ENCODE results near the gene MTMR3.

MTMR3 gene

DNA sequence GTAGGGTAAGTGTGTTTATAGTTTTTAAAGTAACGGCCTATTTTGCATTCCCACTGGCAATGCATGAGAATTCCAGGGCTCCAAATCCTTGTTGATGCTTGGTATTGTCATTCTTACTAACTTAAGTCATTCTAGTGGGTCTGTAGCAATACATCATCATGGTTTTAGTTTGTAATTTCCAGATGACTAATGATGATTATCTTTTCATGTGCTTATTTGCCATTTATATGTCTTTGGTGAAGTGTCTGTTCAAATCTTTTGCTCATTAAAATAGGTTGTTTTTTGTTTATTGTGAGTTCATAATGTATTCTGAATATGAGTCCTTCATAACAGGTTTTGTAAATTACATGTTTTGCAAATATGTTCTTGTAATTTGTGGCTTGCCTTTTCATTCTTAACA lies 31.2 kb downstream of the MTMR3 start:
- POLR2A ChIA-PET: no interaction called here
- no peak overlapping the region for H3K4me3 ChIP-seq (ENCODE audit: low read depth, low read length)
- CTCF ChIA-PET: interaction anchor here (1.0 kb wide), 1 partner anchor 92 kb away, joined by 3 read pairs; no protein-coding TSS in a partner anchor
- DNase-seq (ENCODE audit: low read depth, low spot score): peak; percentile 65
- TF ChIP-seq, protein P1, sequence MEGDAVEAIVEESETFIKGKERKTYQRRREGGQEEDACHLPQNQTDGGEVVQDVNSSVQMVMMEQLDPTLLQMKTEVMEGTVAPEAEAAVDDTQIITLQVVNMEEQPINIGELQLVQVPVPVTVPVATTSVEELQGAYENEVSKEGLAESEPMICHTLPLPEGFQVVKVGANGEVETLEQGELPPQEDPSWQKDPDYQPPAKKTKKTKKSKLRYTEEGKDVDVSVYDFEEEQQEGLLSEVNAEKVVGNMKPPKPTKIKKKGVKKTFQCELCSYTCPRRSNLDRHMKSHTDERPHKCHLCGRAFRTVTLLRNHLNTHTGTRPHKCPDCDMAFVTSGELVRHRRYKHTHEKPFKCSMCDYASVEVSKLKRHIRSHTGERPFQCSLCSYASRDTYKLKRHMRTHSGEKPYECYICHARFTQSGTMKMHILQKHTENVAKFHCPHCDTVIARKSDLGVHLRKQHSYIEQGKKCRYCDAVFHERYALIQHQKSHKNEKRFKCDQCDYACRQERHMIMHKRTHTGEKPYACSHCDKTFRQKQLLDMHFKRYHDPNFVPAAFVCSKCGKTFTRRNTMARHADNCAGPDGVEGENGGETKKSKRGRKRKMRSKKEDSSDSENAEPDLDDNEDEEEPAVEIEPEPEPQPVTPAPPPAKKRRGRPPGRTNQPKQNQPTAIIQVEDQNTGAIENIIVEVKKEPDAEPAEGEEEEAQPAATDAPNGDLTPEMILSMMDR (IDR thresholded peaks at IDR 0.05; ENCODE audit: insufficient read depth, low read length, missing control alignments): no peak

DNA sequence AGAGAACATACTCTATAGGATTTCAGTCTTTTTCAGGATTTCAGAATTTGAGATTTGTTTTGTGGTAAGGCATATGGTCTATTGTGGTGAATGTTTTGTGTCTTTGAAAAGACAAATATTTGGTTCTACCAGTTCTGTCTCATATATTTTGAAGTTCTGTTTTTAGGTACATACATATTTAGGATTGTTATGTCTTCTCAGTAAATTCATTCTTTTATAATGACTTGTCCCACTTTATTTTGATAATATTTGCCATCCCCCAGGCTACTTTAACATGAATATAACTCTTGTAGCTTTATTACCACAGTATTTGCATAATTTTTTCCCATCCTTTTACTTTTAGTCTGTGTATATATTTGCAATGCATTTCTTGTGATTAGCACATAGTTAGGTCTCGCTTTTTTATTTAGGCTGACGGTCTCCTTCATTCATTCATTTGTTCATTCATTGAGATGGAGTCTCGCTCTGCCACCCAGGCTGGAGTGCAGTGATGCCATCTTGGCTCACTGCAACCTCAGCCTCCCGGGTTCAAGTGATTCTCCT lies 32.1 kb downstream of the MTMR3 start:
- no peak for DNase-seq (ENCODE audit: low read depth, low spot score)
- ChIA-PET POLR2A (no interaction called here), CTCF (interaction anchor here (0.9 to 1.0 kb wide), 2 partner anchors 32 to 91 kb away, joined by 3 read pairs; no protein-coding TSS in a partner anchor)
- no peak overlapping the region for H3K4me3 ChIP-seq (ENCODE audit: low read depth, low read length)
- TF ChIP-seq, protein P1 (IDR thresholded peaks at IDR 0.05; ENCODE audit: insufficient read depth, low read length, missing control alignments): no peak

- CTCF ChIA-PET: interaction anchor here (0.9 kb wide), 1 partner anchor 31 kb away, joined by 3 read pairs; no protein-coding TSS in a partner anchor
- no peak overlapping the region for H3K4me3 ChIP-seq (ENCODE audit: low read depth, low read length)
Observed at GRCh38 chr22:29916007-29916544, 33.1 kb downstream of the MTMR3 start.

DNA sequence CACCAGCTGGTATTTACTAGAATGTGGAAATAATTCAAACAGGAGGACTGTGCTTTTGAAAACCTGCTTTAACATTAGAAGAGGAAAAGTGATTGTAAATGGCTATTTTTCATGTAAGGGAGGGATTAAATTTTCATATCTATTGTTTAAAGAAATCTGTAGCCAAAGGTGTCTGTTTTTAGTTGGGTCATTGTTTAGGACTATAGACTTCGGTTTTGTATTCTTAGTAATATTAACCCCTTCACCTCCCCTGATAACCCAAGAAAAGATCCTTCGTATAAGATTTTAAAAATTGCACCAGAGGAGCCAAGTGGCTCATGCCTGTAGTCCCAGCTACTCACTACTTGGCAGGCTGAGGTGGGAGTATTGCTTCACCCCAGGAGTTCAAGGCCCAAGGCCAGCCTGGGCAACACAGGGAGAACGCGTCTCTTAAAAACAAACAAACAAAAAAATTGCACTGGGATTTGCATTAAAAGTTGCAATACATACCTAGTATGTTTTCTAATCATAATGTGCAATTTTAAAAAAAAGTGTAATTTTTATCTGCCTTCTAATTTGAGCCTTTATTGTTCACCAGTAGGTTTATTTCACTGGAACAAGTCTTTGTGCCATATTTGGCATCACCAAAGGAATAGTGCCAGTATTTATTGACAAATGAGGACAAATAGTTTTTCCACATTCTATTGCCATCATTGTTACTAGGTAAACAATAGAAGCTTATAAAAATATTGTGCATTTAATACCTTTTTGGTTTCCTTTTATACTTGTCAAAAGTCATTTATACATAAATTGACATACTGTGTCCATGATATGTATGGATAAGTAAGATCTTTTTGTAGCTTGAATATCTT lies 34.3 kb downstream of the MTMR3 start:
- H3K4me3 ChIP-seq (ENCODE audit: low read depth, low read length): no peak overlapping the region
- DNase-seq (ENCODE audit: low read depth, low spot score): no peak
- TF ChIP-seq, protein P1 (IDR thresholded peaks at IDR 0.05; ENCODE audit: insufficient read depth, low read length, missing control alignments): no peak
- ChIA-PET POLR2A (no interaction called here), CTCF (no interaction called here)

More at GRCh38 chr22:29916007-29916544, 33.1 kb downstream of the MTMR3 start:
- POLR2A ChIA-PET: no interaction called here
- no peak for DNase-seq (ENCODE audit: low read depth, low spot score)
- TF ChIP-seq, protein P1 (IDR thresholded peaks at IDR 0.05; ENCODE audit: insufficient read depth, low read length, missing control alignments): no peak

- ChIA-PET POLR2A (interaction anchor here (0.6 kb wide), 1 partner anchor 57 kb away, joined by 3 read pairs; no protein-coding TSS in a partner anchor), CTCF (no interaction called here)
- no peak for DNase-seq (ENCODE audit: low read depth, low spot score)
- H3K4me3 ChIP-seq (ENCODE audit: low read depth, low read length): no peak overlapping the region
- TF ChIP-seq, protein P1 (IDR thresholded peaks at IDR 0.05; ENCODE audit: insufficient read depth, low read length, missing control alignments): no peak
Observed at GRCh38 chr22:29925402-29925801, 42.4 kb downstream of the MTMR3 start.

DNA sequence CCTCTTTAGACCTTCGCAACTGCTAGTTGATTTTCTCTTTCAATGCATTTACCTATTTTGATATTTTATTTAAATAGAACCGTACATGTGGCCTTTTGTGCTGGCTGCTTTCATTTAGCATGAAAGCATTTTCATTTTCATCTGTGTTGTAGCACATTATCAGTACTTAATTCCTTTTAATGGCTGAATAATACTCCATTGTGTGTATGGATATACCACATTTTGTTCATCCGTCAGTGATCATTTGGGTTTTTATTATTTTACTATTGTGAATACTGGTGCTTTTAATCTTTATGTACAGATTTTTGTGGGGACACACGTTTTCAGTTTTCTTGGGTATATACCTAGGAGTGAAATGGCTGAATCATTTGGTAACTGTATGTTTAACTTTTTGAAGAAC lies 43.1 kb downstream of the MTMR3 start:
- no peak for DNase-seq (ENCODE audit: low read depth, low spot score)
- TF ChIP-seq, protein P1 (IDR thresholded peaks at IDR 0.05; ENCODE audit: insufficient read depth, low read length, missing control alignments): no peak
- ChIA-PET POLR2A (interaction anchor here (0.6 kb wide), 1 partner anchor 58 kb away, joined by 3 read pairs; no protein-coding TSS in a partner anchor), CTCF (no interaction called here)
- no peak overlapping the region for H3K4me3 ChIP-seq (ENCODE audit: low read depth, low read length)

Data from AG04449 (cell line).